ENCODE measurements around the gene TEX10.

TEX10 gene

GRCh38 chr9:100285080-100285479, 67.7 kb downstream of the TEX10 start:
- DNase-seq (ENCODE audit: low read depth), result no peak

GRCh38 chr9:100284247-100284646, 68.5 kb downstream of the TEX10 start:
- no peak for DNase-seq (ENCODE audit: low read depth)

GRCh38 chr9:100282388-100282719, 70.4 kb downstream of the TEX10 start:
- DNase-seq (ENCODE audit: low read depth), result no peak

GRCh38 chr9:100281676-100282387, 70.9 kb downstream of the TEX10 start:
- DNase-seq (ENCODE audit: low read depth), result no peak

GRCh38 chr9:100281066-100281465, 71.7 kb downstream of the TEX10 start:
- no peak for DNase-seq (ENCODE audit: low read depth)

GRCh38 chr9:100277166-100277979, 75.4 kb downstream of the TEX10 start:
- DNase-seq (ENCODE audit: low read depth), result no peak

- no peak for DNase-seq (ENCODE audit: low read depth)
Observed at GRCh38 chr9:100269656-100270055, 83.1 kb downstream of the TEX10 start.

GRCh38 chr9:100268271-100268670, 84.5 kb downstream of the TEX10 start:
- no peak for DNase-seq (ENCODE audit: low read depth)

- no peak for DNase-seq (ENCODE audit: low read depth)
Observed at GRCh38 chr9:100267211-100267610, 85.5 kb downstream of the TEX10 start.
